Adipose tissue (tissue), 3 donors: ENCODE measurements around the gene ZFAND4. TPM values are rescaled to one million over a fixed set of nuclear protein-coding genes. Genes with fewer than 3 reads are reported as not detected.
"Not testable (repeated sequence)": the region's sequence is repeated elsewhere in the genome, so short reads cannot be mapped to it uniquely, and the experiment has no call there.

ENCODE experiments used
- H3K27ac ChIP-seq: one replicate; pipeline ENCODE4 v1.5.1; 2013; ENCODE audit warnings: low read depth, low read length
- WGBS, 3 donors: extraction: QIAGEN DNeasy Blood & Tissue Kit; methylation state at CpG; one replicate each; pipeline ENCODE4 v1.1.7; 2013; 5-methylcytosine and 5-hydroxymethylcytosine counted together
- polyA plus RNA-seq, 3 donors: library from polyadenylated mRNA; stranded (reverse); fragments of 200-250 nt; gene quantifications; one replicate each; pipeline ENCODE4 v1.2.3, GENCODE V29; 2013
- donor health status: healthy with polysubstance abuse.
- donor health status: Bipolar disorder and iron deficiency.
- donor health status: healthy.

The ZFAND4 gene
- polyA plus RNA-seq, 3 donors, result 2.4 to 3.4 (median 2.9) TPM

- H3K27ac ChIP-seq, result no peak overlapping the region
- 93 to 95% (median 94%) methylated on average over 2 of the region's 2 CpGs for WGBS, 3 donors
These were observed 25.5 kb downstream of the ZFAND4 start for GRCh38 chr10:45647118-45647517.

GRCh38 chr10:45646384-45647050, 26.1 kb downstream of the ZFAND4 start:
- 88 to 95% (median 93%) methylated on average over 4 of the region's 4 CpGs for WGBS, 3 donors
- no peak overlapping the region for H3K27ac ChIP-seq

DNA sequence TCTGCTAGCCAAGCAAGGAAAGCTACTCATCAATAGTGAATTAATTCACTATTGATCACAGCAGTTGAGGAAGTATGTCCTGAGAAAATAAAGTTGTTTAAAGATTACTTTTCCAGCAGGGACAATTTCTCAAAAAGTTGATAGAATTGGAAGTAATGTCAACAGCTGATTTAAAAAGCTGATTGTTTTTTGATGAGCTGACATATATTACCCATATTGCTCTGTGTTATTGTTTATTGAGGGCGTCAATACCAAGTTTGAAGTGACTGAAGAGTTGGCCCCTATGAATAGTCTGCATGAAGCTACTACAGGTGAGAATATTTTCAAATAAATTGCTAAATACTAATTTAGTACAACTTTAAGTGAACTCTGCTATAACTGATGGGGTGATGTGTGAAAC, 28.0 kb downstream of the ZFAND4 start:
- 93 to 100% (median 100%) methylated on average over 1 of the region's 1 CpG for WGBS, 3 donors
- no peak overlapping the region for H3K27ac ChIP-seq

GRCh38 chr10:45640941-45641340, 31.6 kb downstream of the ZFAND4 start:
- no peak overlapping the region for H3K27ac ChIP-seq
- 90 to 96% (median 91%) methylated on average over 4 of the region's 4 CpGs for WGBS, 3 donors

GRCh38 chr10:45640049-45640448, 32.5 kb downstream of the ZFAND4 start:
- no peak overlapping the region for H3K27ac ChIP-seq
- 81 to 100% (median 91%) methylated on average over 1 of the region's 1 CpG for WGBS, 3 donors

DNA sequence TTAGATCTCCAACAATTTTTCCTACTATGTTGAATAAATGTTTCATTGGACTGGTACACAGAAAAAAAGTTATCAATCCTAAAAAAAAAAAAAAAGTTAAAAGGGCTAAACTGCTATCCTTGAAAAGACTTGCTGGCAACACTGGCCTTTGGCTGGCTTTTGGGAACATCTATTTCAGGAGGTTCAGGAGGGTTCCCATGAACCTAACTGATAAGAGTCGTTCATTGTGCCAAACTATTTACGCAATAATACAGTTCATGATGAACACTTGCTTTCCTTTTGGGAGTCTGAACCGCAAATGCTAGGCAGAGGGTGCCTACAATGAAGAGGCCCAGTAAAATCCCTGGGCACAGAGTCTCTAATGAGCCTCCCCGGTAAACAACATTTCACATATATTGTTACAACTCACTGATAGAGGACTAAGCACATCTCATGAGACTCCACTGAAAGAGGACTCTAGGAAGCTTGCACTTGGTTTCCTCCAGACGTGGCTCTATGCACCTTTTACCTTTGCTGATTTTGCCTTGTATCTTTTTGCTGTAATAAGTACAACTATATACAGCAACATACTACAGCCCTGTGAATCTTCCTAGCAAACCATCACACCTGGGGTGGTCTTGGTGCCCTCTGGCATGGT, 45.0 kb downstream of the ZFAND4 start:
- WGBS, 3 donors, result 67 to 74% (median 70%) methylated on average over 5 of the region's 5 CpGs
- no peak overlapping the region for H3K27ac ChIP-seq

GRCh38 chr10:45625879-45626278, 46.7 kb downstream of the ZFAND4 start:
- no peak overlapping the region for H3K27ac ChIP-seq
- 39 to 90% (median 88%) methylated on average over 3 of the region's 3 CpGs for WGBS, 3 donors

GRCh38 chr10:45624724-45625123, 47.8 kb downstream of the ZFAND4 start:
- WGBS, 3 donors, result 79 to 99% (median 83%) methylated on average over 6 of the region's 6 CpGs
- H3K27ac ChIP-seq, result no peak overlapping the region

DNA sequence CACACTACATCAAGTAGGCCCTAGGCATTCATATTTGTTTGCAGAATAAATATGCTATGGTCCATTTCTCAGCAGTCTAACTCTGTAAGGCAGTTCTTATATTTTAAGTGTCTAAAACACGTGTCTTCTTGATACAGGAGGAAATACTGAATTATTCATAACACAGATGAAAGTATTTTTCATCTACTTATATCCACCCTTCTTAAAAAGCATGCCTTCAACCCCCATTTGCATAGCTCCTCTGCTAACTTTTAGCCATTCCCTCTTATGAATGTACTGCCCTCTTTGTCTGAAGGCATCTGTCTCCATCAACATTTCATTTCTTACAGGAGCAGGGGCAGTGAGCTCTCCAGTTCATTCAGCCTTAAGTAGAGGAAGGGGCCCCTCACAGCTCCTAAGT, 57.7 kb downstream of the ZFAND4 start:
- no peak overlapping the region for H3K27ac ChIP-seq
- 86 to 97% (median 93%) methylated on average over 1 of the region's 1 CpG for WGBS, 3 donors

DNA sequence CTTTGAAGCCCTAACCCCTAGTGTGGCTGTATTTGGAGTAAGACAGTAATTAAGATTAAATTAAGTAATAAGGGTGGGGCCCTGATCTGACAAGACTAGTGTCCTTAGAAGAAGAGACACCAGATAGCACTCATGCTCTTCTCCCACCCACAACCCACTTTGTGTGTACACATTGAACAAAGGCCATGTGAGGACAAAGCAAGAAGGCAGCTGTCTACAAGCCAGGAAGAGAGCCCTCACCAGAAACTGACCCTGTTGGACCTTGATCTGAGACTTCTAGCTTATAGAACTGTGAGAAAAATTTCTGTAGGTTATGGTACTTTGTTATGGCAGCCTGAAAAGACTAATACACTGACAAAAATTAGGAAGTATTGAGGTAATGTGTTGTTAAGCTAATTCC, 59.8 kb downstream of the ZFAND4 start:
- H3K27ac ChIP-seq, result no peak overlapping the region

DNA sequence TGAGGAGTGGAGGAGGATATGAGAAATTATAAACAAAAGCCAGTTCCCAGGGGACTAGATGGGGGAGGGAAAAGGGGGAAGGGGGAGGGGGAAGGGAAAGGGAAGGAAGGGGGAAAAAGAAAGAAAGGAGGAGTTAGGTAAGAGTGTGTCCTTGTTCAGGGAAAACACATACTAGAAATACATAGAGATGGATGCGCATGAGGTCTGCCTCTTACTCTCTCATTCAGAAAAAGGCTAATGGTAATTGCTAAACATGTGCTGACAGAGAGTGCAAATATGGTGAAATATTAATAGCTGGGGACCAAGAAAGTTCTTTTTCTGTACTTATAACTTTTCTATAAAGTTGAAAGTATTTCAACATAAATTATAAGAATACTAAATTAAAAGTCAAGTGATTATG, 64.5 kb downstream of the ZFAND4 start:
- H3K27ac ChIP-seq, result no peak overlapping the region
- WGBS, 3 donors, result 100% methylated on average over 1 of the region's 1 CpG

GRCh38 chr10:45607276-45607675, 65.3 kb downstream of the ZFAND4 start:
- WGBS, 3 donors, result 81 to 100% (median 90%) methylated on average over 1 of the region's 1 CpG
- H3K27ac ChIP-seq, result no peak overlapping the region

DNA sequence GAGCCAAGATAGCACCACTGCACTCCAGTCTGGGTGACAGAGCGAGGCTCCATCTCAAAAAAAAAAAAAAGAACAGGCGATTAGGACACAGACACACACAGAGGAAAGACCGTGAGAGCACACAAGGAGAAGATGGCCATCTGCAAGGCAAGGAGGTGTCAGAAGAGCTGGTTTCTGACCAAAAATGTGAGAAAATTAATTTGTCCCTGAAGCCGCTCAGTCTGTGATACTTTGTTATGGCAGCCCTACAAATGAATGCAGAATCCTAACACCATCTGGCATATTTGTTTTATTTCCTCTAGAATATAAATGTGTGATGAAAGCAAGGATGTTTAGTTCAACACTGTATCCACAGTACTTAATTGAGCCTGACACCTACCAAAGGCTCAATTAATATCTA, 69.7 kb downstream of the ZFAND4 start:
- no peak overlapping the region for H3K27ac ChIP-seq
- WGBS, 3 donors, result 95 to 98% (median 96%) methylated on average over 4 of the region's 4 CpGs

GRCh38 chr10:45602082-45602730, 70.4 kb downstream of the ZFAND4 start:
- WGBS, 3 donors, result 88 to 99% (median 95%) methylated on average over 3 of the region's 3 CpGs
- H3K27ac ChIP-seq, result no peak overlapping the region

GRCh38 chr10:45601254-45601930, 71.2 kb downstream of the ZFAND4 start:
- H3K27ac ChIP-seq, result not testable (repeated sequence)
- 84 to 89% (median 89%) methylated on average over 15 to 16 of the region's 16 CpGs for WGBS, 3 donors

GRCh38 chr10:45600337-45601253, 72.0 kb downstream of the ZFAND4 start:
- 22 to 37% (median 27%) methylated on average over 42 to 47 of the region's 47 CpGs for WGBS, 3 donors
- H3K27ac ChIP-seq, result not testable (repeated sequence)

DNA sequence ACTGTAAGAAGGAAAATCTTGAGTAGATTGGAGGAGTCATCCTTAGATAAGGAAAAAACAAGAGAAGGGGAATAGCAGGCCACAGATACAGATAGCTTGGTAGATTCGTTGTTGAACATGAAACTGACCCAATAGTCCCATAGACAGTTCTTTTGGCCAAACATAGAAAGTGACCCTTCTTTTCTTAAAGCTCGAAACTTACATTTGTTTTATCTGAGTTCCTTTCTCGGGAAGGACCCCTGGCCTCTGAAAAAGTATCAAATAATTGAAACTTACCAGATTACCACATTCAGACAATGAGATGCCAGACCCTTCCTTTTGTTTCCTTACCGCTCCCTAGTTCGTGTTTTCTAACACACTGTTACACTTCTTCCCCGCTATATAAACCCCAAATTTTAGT, 72.9 kb downstream of the ZFAND4 start:
- no peak overlapping the region for H3K27ac ChIP-seq
- 91 to 94% (median 93%) methylated on average over 6 of the region's 6 CpGs for WGBS, 3 donors

DNA sequence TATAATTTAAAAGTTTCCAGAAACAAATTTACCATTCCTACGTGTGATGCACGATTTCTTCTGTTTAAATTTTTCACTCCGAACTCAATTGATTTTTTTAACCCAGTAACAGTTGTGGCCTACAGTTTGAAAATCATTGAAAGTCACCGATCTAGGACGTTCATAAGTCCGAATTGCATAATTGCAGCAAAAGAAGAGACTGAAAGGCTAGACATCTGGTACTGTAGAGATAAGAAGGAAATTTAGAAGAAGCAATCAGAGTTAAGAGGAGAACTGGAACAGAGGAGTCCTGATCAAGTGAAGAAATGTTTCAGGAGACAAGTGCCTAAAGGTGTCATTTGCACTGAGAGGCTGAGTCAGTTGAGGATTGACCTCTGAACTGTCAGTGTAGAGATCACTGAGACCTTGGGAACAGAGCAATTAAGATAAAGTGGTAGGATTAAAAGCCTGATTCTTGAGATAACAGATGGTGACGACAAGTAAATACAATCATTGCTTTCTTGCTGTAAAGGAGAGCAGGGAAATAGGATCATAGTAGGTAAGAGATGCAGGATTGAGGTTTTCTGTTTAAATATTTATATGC, 73.5 kb downstream of the ZFAND4 start:
- 81 to 86% (median 81%) methylated on average over 7 of the region's 7 CpGs for WGBS, 3 donors
- no peak overlapping the region for H3K27ac ChIP-seq
